Upper lobe of left lung (tissue), 4 donors: Measurements from ENCODE around the gene DENND1A.

ENCODE experiments used
- CTCF ChIP-seq, 6 experiments: fragments of 450-650 bp in 4 of 6; fragments of 200-600 bp in 2 of 6; sonication (generic) in 2 of 6; IDR thresholded peaks; one replicate each; pipeline ENCODE4 v1.5.1; 2016 to 2019; ENCODE audit warnings: antibody characterized with exemption in 6 of 6
- EP300 ChIP-seq, 4 donors: sonication (generic); formaldehyde crosslinking; IDR thresholded peaks; one replicate each; pipeline ENCODE4 v1.5.1; 2017; ENCODE audit warnings: antibody characterized with exemption in 4 of 4, control low read depth in 2 of 4
- POLR2A ChIP-seq, 4 donors: fragments of 450-650 bp; IDR thresholded peaks; one replicate each; pipeline ENCODE4 v1.5.1; 2016 to 2017; ENCODE audit warnings: antibody characterized with exemption in 4 of 4, mild to moderate bottlenecking in 2 of 4
- POLR2AphosphoS5 ChIP-seq, 2 donors: sonication (generic); formaldehyde crosslinking; IDR thresholded peaks; one replicate each; pipeline ENCODE4 v1.5.1; 2017; ENCODE audit warnings: antibody characterized with exemption in 2 of 2

- TF ChIP-seq CTCF (IDR thresholded peaks at IDR 0.05) = no peak
- TF ChIP-seq POLR2A (IDR thresholded peaks at IDR 0.05) = no peak
- TF ChIP-seq POLR2AphosphoS5 (IDR thresholded peaks at IDR 0.05) = no peak
- no peak for TF ChIP-seq EP300 (IDR thresholded peaks at IDR 0.05)
Measured at GRCh38 chr9:123773783-123774182, 156.1 kb downstream of the DENND1A start.
